Endometrial microvascular endothelial cells (primary cell): Measurements from ENCODE around the gene RAC2. TPM values are rescaled to one million over a fixed set of nuclear protein-coding genes. Genes with fewer than 3 reads are reported as not detected.
"Not testable (repeated sequence)": the region's sequence is repeated elsewhere in the genome, so short reads cannot be mapped to it uniquely, and the experiment has no call there.

Experiments
- in situ Hi-C: cut with HindIII; loops from 2 replicates; pipeline ENCODE4 v1.10.0; 2017; ENCODE audit warnings: low sequenced_read_pairs, low pct_unique_long_range_greater_than_20kb; ENCODE audit errors: inconsistent ontology term
- total RNA-seq: library from RNA; depleted of rRNA; stranded (reverse); fragments of >200 nt; gene quantifications from one replicate; pipeline ENCODE4 v1.2.3, GENCODE V29; 2015; ENCODE audit errors: inconsistent ontology term

The RAC2 gene
- total RNA-seq, 1 donor from 2014 or later = 398 TPM

- in situ Hi-C loops = no loop called here
These were observed 3.7 kb downstream of the RAC2 start for GRCh38 chr22:37240240-37240940.

- in situ Hi-C loops = no loop called here
These were observed 4.5 kb downstream of the RAC2 start for GRCh38 chr22:37239336-37240239.

- in situ Hi-C loops = no loop called here
These were observed 6.4 kb downstream of the RAC2 start for GRCh38 chr22:37237371-37238268.

- in situ Hi-C loops = no loop called here
These were observed 8.0 kb downstream of the RAC2 start for GRCh38 chr22:37235897-37236607.

- in situ Hi-C loops = no loop called here
These were observed 9.0 kb downstream of the RAC2 start for GRCh38 chr22:37234736-37235711.

- in situ Hi-C loops = no loop called here
These were observed 10.1 kb downstream of the RAC2 start for GRCh38 chr22:37233751-37234631.

GRCh38 chr22:37233371-37233750, 10.7 kb downstream of the RAC2 start:
- in situ Hi-C loops = not testable (repeated sequence)

GRCh38 chr22:37232140-37232998, 11.7 kb downstream of the RAC2 start:
- in situ Hi-C loops = no loop called here

- in situ Hi-C loops = no loop called here
These were observed 12.5 kb downstream of the RAC2 start for GRCh38 chr22:37231406-37232139.

- in situ Hi-C loops = no loop called here
These were observed 13.2 kb downstream of the RAC2 start for GRCh38 chr22:37230673-37231405.

GRCh38 chr22:37229805-37230672, 14.0 kb downstream of the RAC2 start:
- in situ Hi-C loops = no loop called here

- in situ Hi-C loops = no loop called here
These were observed 14.9 kb downstream of the RAC2 start for GRCh38 chr22:37229012-37229804.
